SK-N-SH treated with all-trans-retinoic acid at 6 μM for 48 hours (cell line): ENCODE measurements around the gene ZNF575.
"Not testable (repeated sequence)": the region's sequence is repeated elsewhere in the genome, so short reads cannot be mapped to it uniquely, and the experiment has no call there.

Experiments
- ATAC-seq: fragments of 200-7000 bp; cut with Tn5 transposase; 3 replicates; pipeline ENCODE4 v1.9.1; 2020; ENCODE audit warnings: mild to moderate bottlenecking, moderate library complexity
- ARNTL ChIP-seq: fragments of 450-650 bp; formaldehyde crosslinking; IDR thresholded peaks from 2 replicates; pipeline ENCODE4 v1.5.0; 2020; ENCODE audit warnings: low read depth, mild to moderate bottlenecking, moderate library complexity, borderline replicate concordance
- BACH2 ChIP-seq: fragments of 250-450 bp; sonication (Bioruptor Pico); IDR thresholded peaks from 2 replicates; pipeline ENCODE4 v1.9.0; 2021; ENCODE audit warnings: mild to moderate bottlenecking, borderline replicate concordance
- ESRRG ChIP-seq: fragments of 250-450 bp; sonication (Bioruptor Pico); IDR thresholded peaks from 2 replicates; pipeline ENCODE4 v1.6.1; 2021; ENCODE audit warnings: mild to moderate bottlenecking
- GLIS3 ChIP-seq: fragments of 250-450 bp; sonication (Bioruptor Pico); IDR thresholded peaks from 2 replicates; pipeline ENCODE4 v1.5.0; 2020; ENCODE audit warnings: mild to moderate bottlenecking, moderate library complexity
- ISL1 ChIP-seq: fragments of 250-450 bp; sonication (Bioruptor Pico); IDR thresholded peaks from 2 replicates; pipeline ENCODE4 v2.1.2; 2022; ENCODE audit warnings: mild to moderate bottlenecking, moderate library complexity
- OSR1 ChIP-seq: fragments of 250-450 bp; sonication (Bioruptor Pico); IDR thresholded peaks from 2 replicates; pipeline ENCODE4 v1.8.0; 2022; ENCODE audit warnings: moderate library complexity, mild to moderate bottlenecking, inconsistent platforms
- PATZ1 ChIP-seq: fragments of 250-450 bp; sonication (Bioruptor Pico); IDR thresholded peaks from 2 replicates; pipeline ENCODE4 v1.8.0; 2020; ENCODE audit warnings: mild to moderate bottlenecking, moderate library complexity, borderline replicate concordance
- POU6F1 ChIP-seq: fragments of 250-450 bp; sonication (Bioruptor Pico); IDR thresholded peaks from 2 replicates; pipeline ENCODE4 v1.8.0; 2021; ENCODE audit warnings: low read depth, mild to moderate bottlenecking, moderate library complexity, borderline replicate concordance
- PPARA ChIP-seq: fragments of 250-450 bp; sonication (Bioruptor Pico); IDR thresholded peaks from 2 replicates; pipeline ENCODE4 v1.5.0; 2020; ENCODE audit warnings: mild to moderate bottlenecking, borderline replicate concordance
- RARB ChIP-seq: fragments of 250-450 bp; sonication (Bioruptor Pico); IDR thresholded peaks from 2 replicates; pipeline ENCODE4 v1.8.0; 2021; ENCODE audit warnings: mild to moderate bottlenecking, moderate library complexity
- SNAI2 ChIP-seq: fragments of 250-450 bp; sonication (Bioruptor Pico); IDR thresholded peaks from 2 replicates; pipeline ENCODE4 v1.5.0; 2020; ENCODE audit warnings: mild to moderate bottlenecking, moderate library complexity
- TCF4 ChIP-seq: fragments of 250-450 bp; sonication (Bioruptor Pico); IDR thresholded peaks from 2 replicates; pipeline ENCODE4 v1.8.0; 2021; ENCODE audit warnings: mild to moderate bottlenecking, moderate library complexity, borderline replicate concordance
- TOX ChIP-seq: fragments of 250-450 bp; sonication (Bioruptor Pico); IDR thresholded peaks from 2 replicates; pipeline ENCODE4 v1.8.0; 2021; ENCODE audit warnings: mild to moderate bottlenecking, moderate library complexity, borderline replicate concordance
- TSHZ2 ChIP-seq: fragments of 250-450 bp; sonication (Bioruptor Pico); IDR thresholded peaks from 2 replicates; pipeline ENCODE4 v1.5.0; 2020; ENCODE audit warnings: mild to moderate bottlenecking, moderate library complexity
- ZC3H10 ChIP-seq: fragments of 250-450 bp; sonication (Bioruptor Pico); IDR thresholded peaks from 2 replicates; pipeline ENCODE4 v1.5.1; 2021; ENCODE audit warnings: mild to moderate bottlenecking, moderate library complexity
- ZFP3 ChIP-seq: fragments of 250-450 bp; sonication (Bioruptor Pico); IDR thresholded peaks from 2 replicates; pipeline ENCODE4 v1.5.0; 2020; ENCODE audit warnings: mild to moderate bottlenecking, moderate library complexity
- ZFP30 ChIP-seq: fragments of 450-650 bp; formaldehyde crosslinking; IDR thresholded peaks from 2 replicates; pipeline ENCODE4 v1.5.0; 2022; ENCODE audit warnings: mild to moderate bottlenecking, moderate library complexity
- ZNF565 ChIP-seq: fragments of 450-650 bp; formaldehyde crosslinking; conservative IDR thresholded peaks from 2 replicates; pipeline ENCODE4 v1.5.0; 2020; ENCODE audit warnings: low read depth, mild to moderate bottlenecking, moderate library complexity
- ZNF70 ChIP-seq: fragments of 450-650 bp; formaldehyde crosslinking; IDR thresholded peaks from 2 replicates; pipeline ENCODE4 v1.5.0; 2020; ENCODE audit warnings: mild to moderate bottlenecking, moderate library complexity
- ZNF8 ChIP-seq: fragments of 450-650 bp; formaldehyde crosslinking; IDR thresholded peaks from 2 replicates; pipeline ENCODE4 v1.5.0; 2020; ENCODE audit warnings: mild to moderate bottlenecking, moderate library complexity
- TF ChIP-seq, protein P1 (sequence below): fragments of 250-450 bp; sonication (Bioruptor Pico); IDR thresholded peaks from 2 replicates; pipeline ENCODE4 v1.5.1; 2020; ENCODE audit warnings: low read depth, mild to moderate bottlenecking, moderate library complexity

The ZNF575 gene

GRCh38 chr19:43546581-43546980 is 13.6 kb downstream of the ZNF575 start:
- TF ChIP-seq, protein P1, sequence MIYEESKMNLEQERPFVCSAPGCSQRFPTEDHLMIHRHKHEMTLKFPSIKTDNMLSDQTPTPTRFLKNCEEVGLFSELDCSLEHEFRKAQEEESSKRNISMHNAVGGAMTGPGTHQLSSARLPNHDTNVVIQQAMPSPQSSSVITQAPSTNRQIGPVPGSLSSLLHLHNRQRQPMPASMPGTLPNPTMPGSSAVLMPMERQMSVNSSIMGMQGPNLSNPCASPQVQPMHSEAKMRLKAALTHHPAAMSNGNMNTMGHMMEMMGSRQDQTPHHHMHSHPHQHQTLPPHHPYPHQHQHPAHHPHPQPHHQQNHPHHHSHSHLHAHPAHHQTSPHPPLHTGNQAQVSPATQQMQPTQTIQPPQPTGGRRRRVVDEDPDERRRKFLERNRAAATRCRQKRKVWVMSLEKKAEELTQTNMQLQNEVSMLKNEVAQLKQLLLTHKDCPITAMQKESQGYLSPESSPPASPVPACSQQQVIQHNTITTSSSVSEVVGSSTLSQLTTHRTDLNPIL = no peak
- TF ChIP-seq POU6F1 (CRISPR knock-in tag) (no peak), TCF4 (CRISPR knock-in tag) (no peak), ZNF8 (no peak), ZFP30 (CRISPR knock-in tag) (no peak), ISL1 (CRISPR knock-in tag) (no peak), ESRRG (CRISPR knock-in tag) (no peak), SNAI2 (CRISPR knock-in tag) (no peak), ZC3H10 (CRISPR knock-in tag) (no peak), ZNF565 (no peak)
- ATAC-seq = no peak

GRCh38 chr19:43547926-43548325 is 14.9 kb downstream of the ZNF575 start:
- ATAC-seq = not testable (repeated sequence)

GRCh38 chr19:43548706-43549105 is 15.7 kb downstream of the ZNF575 start:
- TF ChIP-seq ZFP3 (CRISPR knock-in tag) = no peak
- TF ChIP-seq ZFP30 (CRISPR knock-in tag) = no peak
- TF ChIP-seq ZNF8 = no peak
- TF ChIP-seq ESRRG (CRISPR knock-in tag) = no peak
- TF ChIP-seq BACH2 (CRISPR knock-in tag) = no peak
- no peak for TF ChIP-seq SNAI2 (CRISPR knock-in tag)
- TF ChIP-seq PPARA (CRISPR knock-in tag) = no peak
- no peak for TF ChIP-seq ZNF565
- TF ChIP-seq, protein P1 = no peak
- TF ChIP-seq TOX (CRISPR knock-in tag) = no peak
- no peak for TF ChIP-seq POU6F1 (CRISPR knock-in tag)
- no peak for TF ChIP-seq GLIS3 (CRISPR knock-in tag)
- TF ChIP-seq PATZ1 = no peak
- TF ChIP-seq TSHZ2 (CRISPR knock-in tag) = no peak
- no peak for TF ChIP-seq TCF4 (CRISPR knock-in tag)
- no peak for TF ChIP-seq ARNTL
- no peak for TF ChIP-seq OSR1 (CRISPR knock-in tag)
- no peak for TF ChIP-seq ZNF70 (CRISPR knock-in tag)
- no peak for TF ChIP-seq ISL1 (CRISPR knock-in tag)
- no peak for TF ChIP-seq RARB (CRISPR knock-in tag)
- no peak for ATAC-seq
